Measurements from ENCODE around the gene RXRG.

DNA sequence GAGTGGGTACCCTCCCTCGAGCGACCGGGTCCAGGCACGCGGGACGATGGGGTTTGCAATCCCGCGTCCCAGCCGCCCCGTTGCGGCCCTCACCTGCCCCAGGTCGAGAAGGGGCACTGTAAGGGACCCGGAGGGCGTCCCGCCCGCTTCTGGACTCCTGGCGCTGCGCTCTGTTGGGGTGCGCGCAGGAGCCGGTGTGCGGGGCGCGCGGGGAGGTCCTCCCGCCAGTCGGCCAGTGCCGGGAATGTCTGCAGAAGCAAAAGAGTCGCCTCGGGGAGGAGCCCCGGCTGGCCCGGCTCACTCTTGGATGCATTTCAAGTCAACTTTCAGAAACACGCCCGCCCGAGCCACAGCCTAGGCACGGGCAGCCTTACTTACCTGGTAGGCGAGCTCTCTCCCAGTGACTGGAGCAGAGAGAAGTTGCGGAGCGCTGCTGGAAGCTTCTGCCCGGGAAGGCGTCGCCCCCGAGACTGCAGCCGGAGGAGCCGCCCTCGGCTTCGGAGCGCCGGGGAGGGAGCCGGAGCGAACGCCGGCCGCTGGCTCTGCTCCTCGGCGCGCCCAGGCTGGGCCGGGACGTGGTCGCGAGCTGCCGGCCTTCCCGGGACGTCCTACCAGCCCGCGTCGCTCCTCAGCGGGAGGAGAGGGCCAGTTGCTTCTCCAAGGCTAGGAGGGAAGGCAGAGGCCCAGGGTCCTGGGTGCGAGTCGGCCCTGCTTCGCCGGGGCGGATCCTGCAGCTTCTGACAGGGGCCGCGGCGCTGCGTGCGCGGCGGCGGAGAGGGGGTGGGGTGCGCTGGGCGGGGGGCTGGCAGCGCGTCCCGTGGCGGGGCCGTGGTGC, 88.7 kb downstream of the RXRG start, which contains the start of gene LMX1A:
- TF ChIP-seq POLR2A (IDR thresholded peaks at IDR 0.05; ENCODE audit: control extremely low read depth in 1 of 2, low read depth in 2 of 2, low read length in 2 of 2) (no peak), SRF (IDR thresholded peaks at IDR 0.05; ENCODE audit: low read depth, low read length) (no peak), EGR1 (IDR thresholded peaks at IDR 0.05; ENCODE audit: borderline replicate concordance, low read depth, low read length) (0 out of 2 replicates have a peak, but pooled peaks have one; percentile 10), RFX5 (IDR thresholded peaks at IDR 0.05; ENCODE audit: borderline replicate concordance, low read depth, low read length) (no peak), BCL11A (IDR thresholded peaks at IDR 0.05; ENCODE audit: low read depth in 2 of 2, low read length in 2 of 2) (no peak), EZH2 (IDR thresholded peaks at IDR 0.05; ENCODE audit: low read depth, low read length, severe bottlenecking) (peak; percentile 40), POLR2AphosphoS5 (IDR thresholded peaks at IDR 0.05; ENCODE audit: low read depth, low read length) (no peak), GABPA (IDR thresholded peaks at IDR 0.05; ENCODE audit: borderline replicate concordance, insufficient read depth, low read length) (no peak), JUND (IDR thresholded peaks at IDR 0.05; ENCODE audit: low read length) (no peak), EP300 (IDR thresholded peaks at IDR 0.05; ENCODE audit: borderline replicate concordance in 1 of 2, low read depth in 2 of 2, low read length in 2 of 2) (no peak), JUN (IDR thresholded peaks at IDR 0.05; ENCODE audit: low read depth, low read length) (no peak)
- TF ChIP-seq, protein P1, sequence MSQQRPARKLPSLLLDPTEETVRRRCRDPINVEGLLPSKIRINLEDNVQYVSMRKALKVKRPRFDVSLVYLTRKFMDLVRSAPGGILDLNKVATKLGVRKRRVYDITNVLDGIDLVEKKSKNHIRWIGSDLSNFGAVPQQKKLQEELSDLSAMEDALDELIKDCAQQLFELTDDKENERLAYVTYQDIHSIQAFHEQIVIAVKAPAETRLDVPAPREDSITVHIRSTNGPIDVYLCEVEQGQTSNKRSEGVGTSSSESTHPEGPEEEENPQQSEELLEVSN (IDR thresholded peaks at IDR 0.05), result no peak
- TF ChIP-seq, protein P2, sequence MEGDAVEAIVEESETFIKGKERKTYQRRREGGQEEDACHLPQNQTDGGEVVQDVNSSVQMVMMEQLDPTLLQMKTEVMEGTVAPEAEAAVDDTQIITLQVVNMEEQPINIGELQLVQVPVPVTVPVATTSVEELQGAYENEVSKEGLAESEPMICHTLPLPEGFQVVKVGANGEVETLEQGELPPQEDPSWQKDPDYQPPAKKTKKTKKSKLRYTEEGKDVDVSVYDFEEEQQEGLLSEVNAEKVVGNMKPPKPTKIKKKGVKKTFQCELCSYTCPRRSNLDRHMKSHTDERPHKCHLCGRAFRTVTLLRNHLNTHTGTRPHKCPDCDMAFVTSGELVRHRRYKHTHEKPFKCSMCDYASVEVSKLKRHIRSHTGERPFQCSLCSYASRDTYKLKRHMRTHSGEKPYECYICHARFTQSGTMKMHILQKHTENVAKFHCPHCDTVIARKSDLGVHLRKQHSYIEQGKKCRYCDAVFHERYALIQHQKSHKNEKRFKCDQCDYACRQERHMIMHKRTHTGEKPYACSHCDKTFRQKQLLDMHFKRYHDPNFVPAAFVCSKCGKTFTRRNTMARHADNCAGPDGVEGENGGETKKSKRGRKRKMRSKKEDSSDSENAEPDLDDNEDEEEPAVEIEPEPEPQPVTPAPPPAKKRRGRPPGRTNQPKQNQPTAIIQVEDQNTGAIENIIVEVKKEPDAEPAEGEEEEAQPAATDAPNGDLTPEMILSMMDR (IDR thresholded peaks at IDR 0.05; ENCODE audit: control extremely low read depth in 1 of 3, insufficient read depth in 1 of 3, low read depth in 1 of 3, low read length in 3 of 3), result no peak
